Sciatic nerve (tissue), 2 donors: ENCODE measurements around the gene TPD52L1. TPM values are rescaled to one million over a fixed set of nuclear protein-coding genes. Genes with fewer than 3 reads are reported as not detected.

Experiments
- ATAC-seq: fragments of 200-7000 bp; cut with Tn5 transposase; one replicate; pipeline ENCODE4 v1.9.1; 2020; ENCODE audit warnings: mild to moderate bottlenecking, moderate library complexity
- DNase-seq: peaks from one replicate; pipeline ENCODE4 v3.0.0-alpha.2; 2020; ENCODE audit warnings: low spot score
- intact Hi-C: fragments of 100-400 bp; cut with DNase I; formaldehyde crosslinking; loops from one replicate; pipeline ENCODE4 v1.14.2; 2022
- total RNA-seq: library from RNA; stranded (reverse); fragmentation: NEBNext Ultra II Directional; extraction: Animal tissue kit (Norgen Biotek cat#: 25700); gene quantifications from one replicate; pipeline ENCODE4 v1.2.1, GENCODE V29; 2021
- donor health status: DM: no; HTN: no; CAD: no.
- donor health status: DM: no; HTN: no; CAD: no.

Gene TPD52L1
- total RNA-seq, 1 donor from 2014 or later = 38.1 TPM

DNA sequence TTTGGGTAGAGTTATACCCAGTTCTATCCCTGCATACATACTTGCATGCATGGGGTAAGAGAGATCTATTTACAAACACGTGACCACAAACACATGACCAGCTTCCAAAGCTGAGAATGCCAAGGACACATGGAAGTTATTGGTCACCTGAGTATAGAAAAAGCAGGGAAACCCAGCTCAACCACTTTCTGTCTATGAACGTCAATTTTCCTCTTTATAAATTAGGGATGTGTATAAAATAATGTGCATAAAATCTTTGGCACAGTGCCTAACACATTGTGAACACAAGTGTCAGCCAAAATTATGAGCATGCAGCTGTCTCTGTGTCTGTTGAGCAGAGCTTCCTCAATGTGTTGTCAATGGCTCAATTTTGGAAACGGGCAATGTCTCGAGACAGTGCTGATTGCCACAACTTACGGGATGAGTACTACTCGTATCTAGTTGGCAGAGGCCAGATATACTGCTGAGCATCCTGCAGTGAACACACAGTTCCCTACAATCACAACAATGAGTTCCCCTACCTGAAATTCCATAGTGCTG, 44.9 kb downstream of the TPD52L1 start:
- peak; percentile 53 for ATAC-seq
- DNase-seq = no peak
- intact Hi-C loops = no loop called here

DNA sequence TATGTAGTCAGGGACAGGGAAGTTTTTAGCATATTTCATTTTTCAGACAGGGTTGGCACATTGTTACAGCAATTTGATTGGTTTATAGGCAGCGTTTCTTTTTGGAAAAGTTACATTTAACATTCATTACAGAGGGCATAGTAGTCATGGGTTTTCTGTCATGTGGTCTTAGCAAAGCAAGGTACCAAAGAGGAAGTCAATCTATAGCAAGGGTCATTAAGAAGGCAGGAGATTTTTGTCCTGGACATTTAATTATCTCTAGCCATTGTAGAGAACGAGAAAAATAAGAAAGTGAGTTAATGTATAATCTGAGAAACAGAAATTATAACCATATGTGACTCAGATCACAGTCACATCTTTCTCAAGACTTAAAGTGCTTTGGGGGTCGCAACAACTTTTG, 47.4 kb downstream of the TPD52L1 start:
- intact Hi-C loops = no loop called here
- ATAC-seq = no peak

DNA sequence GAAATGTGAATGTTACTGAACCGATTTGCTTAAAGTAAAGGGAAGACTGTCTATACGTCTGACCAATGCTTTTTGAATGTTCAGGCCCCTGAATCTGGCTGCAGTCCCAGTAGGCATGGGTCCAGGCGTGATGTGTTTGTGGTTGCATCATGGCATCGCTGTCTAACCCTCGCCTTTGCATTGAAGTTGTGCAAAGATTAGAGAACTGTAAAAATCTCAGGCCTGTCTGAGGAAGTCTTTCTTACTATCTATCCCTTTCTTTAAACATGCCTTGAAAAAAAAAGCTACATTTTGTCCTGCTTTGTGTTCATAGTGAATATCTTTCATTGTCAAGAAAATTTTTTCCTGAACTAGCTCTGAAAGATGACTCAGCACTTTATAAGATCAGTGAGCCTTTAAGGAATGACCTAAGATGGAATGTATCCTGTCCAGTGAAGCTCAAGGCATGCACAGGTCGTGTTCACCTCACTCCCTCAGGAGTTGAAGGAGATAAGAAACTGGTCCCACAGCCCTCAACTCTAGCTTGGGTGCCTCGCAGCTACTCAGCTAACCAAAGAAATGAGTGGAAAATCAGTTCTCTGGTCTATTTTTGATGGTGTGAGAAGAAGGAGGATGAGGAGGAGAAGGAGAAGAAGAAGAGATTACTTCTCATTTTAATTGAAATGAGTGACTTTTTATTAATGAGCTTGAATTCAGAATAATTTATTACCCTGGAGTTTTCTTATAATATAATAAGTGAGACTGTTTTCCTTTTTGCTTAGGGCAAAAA, 48.6 kb downstream of the TPD52L1 start:
- intact Hi-C loops = no loop called here
- DNase-seq (peak; percentile 71), ATAC-seq (no peak)

More for the DNA sequence above, 47.4 kb downstream of the TPD52L1 start:
- no peak for DNase-seq

DNA sequence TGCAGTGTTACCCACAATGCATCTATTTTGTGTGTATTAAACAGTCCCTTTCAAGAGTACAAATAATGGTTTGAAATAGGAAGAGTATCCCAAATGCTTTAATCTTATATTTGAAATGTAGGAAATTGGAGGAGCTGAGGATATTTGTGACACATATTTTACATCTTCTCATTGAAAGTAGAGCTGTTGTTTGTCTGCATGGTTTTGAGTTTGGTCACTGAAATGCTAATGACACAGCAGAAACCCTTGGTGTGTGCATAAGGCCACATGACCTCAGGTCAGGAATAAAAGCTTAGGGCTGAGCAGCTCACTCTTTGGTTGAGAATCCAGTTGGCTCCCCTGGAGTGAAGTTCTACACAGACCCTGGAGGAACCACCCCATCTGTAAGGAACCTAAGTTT, 49.8 kb downstream of the TPD52L1 start:
- no peak for DNase-seq
- no peak for ATAC-seq
- intact Hi-C loops = no loop called here

DNA sequence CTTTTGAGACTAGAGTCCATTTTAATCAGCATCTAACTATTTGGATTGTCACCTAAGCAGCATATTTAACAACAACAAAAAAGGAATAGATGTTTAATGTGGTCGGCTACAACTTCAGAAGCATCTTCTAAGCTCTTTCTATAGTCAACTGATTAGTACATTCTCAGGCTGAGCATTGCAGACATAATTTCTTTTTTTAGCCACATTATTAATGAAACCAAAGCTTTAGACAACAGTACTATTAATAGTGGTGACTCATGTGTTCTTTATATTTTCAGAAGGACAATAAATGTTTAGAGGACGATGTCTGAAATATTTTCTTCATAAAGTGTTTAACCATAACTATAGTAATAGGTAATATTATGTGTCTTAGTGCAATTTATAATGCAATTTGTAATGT, 52.4 kb downstream of the TPD52L1 start:
- DNase-seq (no peak), ATAC-seq (no peak)
- intact Hi-C loops = no loop called here

DNA sequence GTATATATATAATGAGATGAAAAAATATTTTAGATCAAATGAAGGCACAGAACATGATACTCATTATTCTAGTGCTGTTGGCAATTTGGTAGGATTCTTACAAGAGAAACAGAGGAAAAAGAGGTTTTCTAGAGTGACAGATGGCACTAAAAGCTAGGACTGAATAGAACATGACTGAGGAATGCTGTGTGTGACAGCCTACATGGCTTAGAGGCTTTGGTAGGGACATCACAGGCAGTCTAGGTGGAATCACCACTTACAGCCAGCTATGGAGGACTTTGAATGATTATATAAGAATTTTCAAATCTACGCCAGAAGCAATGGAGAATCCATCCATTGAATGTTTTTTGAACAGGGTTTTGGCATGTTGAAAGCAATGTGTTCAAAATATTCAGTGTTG, 52.8 kb downstream of the TPD52L1 start:
- DNase-seq (no peak), ATAC-seq (no peak)
- intact Hi-C loops = no loop called here

DNA sequence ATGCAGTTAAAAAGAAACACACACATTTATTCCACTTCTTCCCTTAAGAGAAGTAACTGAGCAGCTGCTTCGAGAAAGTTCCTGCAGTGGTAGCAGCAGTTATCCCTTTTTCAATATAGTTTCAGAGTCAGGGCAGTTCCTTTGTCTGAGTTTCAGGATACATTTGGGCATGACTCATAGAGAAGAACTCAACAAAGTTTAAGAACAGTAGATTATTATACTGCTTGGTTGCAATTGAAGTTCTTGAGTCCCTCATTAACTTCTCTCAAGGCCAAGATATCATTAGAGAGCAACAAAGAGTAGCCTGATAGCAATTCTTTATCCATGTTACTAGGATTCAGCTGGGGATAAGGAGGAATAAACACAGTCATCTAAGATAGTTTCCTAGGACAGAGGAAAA, 54.4 kb downstream of the TPD52L1 start:
- intact Hi-C loops = no loop called here
- ATAC-seq (no peak), DNase-seq (no peak)

DNA sequence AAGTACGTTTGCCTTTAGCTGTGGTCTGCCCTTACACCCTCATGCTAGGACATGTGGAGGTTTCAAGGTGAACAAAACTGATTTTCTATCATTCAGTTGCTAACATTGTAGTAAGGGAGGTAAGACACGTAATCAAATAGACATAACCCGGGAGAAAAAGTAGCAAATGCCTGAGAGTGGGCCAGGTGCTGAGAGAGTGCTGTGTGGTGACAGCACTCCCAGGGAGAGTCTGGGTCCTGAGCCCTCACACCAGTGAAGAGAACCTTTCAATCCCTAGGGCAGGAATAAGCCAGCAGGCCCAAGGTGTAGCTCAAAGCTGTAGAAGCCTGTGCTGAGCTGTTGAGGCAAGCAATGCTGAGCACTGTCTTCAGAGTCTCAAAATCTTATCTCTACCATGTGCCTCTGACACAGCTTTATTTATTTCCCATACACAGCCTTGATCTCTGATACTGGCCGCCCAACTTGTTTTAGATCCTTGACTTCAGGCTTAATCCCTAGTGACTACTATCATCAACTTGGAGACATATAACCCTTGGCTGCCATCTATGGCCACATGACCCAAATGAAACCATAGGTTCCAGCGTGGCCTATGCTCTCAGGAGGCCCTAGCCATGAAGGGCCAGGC, 55.2 kb downstream of the TPD52L1 start:
- intact Hi-C loops = no loop called here
- no peak for ATAC-seq

DNA sequence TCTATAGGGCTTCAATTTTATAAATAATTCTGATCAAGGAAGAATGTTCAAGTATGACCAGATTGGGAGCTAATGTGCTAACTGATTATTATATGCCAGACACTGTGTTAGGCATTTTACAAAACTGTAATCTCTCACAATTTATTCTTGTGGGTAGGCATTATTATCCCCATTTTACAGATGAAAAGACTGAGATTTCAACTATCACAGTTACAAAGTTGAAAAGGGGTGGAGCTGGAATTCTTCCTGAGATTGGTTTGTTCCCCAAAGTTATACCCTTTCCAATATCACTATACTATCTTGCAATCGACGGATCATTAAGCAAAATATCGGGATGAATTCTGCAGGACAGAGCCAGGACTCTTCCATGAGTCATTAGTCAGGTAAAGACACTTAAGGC, 57.1 kb downstream of the TPD52L1 start:
- intact Hi-C loops = no loop called here
- ATAC-seq (no peak), DNase-seq (no peak)

More for the DNA sequence above, 55.2 kb downstream of the TPD52L1 start:
- DNase-seq = no peak

DNA sequence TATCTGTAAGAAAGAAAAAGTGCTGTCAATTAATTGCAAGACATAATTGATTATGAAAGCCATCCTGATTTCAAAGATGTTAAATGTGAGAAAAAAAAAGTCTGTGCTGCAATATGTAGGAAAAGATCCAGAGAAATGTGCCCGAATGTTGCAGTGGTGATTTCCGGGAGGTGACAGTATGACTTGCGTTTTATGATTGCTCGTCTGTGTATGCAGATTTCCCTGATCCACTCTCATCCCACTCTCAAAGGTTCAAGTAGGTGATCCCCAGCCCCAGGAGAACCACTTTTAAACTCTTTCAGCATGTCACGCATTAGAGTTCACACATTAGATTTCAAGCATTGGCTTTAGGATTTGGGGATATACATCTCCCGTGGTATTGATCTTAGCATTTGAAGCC, 57.8 kb downstream of the TPD52L1 start:
- DNase-seq (no peak), ATAC-seq (no peak)
- intact Hi-C loops = no loop called here

DNA sequence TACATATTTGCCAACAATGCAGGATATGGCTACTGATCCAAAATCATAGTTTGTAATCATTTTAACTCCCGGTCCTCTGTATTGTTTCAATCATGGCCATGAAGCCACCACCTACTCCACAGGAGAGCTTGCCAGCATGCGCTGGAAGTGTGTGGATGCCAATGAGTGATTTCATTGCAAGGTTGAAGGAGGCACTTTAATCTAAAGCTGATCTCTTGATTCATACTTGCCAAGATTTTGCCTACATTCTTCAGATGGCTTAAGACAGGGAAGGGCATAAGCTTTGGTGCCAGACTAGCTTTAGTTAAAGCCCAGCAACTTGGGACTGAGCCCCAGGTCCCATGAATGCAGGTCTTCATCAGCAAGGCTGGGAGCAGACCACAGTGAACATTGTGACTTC, 58.8 kb downstream of the TPD52L1 start:
- ATAC-seq (no peak), DNase-seq (no peak)
- intact Hi-C loops = no loop called here

DNA sequence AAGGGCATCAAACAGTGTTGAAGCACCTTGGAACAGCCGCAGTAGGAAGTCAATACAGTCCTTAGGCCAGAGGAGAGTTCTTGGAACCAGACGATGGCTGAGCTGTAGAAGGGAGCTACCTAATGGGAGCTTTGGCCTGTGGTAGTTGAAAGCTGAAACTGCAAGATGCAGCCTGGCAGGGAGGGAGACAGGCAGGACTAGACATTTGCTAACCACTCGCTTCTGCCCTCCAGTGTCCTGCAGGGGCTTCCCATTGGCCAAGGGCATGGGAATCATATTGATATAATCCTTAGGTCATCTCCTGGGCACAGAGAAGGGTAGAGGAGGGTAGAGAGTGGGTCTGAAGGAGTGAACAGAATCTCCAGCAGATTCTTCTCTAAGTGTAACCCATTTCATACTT, 60.4 kb downstream of the TPD52L1 start:
- DNase-seq = no peak
- ATAC-seq = no peak
- intact Hi-C loops = no loop called here

DNA sequence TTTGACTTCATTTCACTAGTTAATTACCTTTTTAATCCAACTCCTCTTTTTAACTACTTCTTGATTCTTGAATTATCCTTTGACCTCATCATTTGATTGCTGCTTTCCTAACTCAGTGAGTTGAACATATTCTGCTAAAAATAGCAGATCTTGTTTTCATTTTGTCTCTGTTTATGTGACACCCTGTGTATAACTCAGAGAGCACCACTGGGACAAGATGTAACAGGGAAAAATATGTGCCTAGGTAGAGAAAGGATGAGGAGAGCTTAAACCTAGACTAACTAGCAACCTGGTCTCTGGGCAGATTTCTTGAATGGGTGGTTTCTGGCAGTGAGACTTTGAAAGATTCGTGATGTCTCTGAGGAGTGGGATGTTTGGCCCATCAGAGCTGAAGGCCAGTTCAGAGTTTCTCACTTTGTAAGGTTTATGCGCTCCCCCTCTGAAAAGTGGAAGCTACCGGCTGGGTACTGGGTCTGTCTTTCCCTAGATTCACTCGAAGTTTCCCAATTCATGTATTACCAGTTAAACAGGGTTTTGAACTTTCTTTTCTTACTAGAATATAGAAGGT, 61.8 kb downstream of the TPD52L1 start:
- intact Hi-C loops = no loop called here
- DNase-seq (no peak), ATAC-seq (no peak)

DNA sequence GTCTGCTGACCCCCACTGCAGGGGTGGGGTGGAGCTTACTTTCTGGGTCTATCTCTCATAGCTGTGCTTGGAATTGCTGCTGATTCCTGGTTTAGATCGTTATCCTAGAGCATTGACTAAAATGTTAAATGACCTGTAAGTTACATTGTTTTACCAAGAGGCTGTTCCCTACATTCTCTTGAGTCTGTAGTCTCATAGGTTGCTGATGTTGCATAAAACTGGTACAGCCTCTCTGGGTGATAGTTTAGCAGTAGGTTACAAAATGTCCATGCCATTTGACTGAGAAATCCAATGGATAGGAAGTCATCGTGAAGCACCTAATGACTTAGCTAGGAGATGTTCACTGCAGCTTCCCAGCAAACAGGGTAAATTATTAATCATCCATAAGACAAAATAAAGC, 62.4 kb downstream of the TPD52L1 start:
- intact Hi-C loops = no loop called here
- ATAC-seq (no peak), DNase-seq (no peak)

DNA sequence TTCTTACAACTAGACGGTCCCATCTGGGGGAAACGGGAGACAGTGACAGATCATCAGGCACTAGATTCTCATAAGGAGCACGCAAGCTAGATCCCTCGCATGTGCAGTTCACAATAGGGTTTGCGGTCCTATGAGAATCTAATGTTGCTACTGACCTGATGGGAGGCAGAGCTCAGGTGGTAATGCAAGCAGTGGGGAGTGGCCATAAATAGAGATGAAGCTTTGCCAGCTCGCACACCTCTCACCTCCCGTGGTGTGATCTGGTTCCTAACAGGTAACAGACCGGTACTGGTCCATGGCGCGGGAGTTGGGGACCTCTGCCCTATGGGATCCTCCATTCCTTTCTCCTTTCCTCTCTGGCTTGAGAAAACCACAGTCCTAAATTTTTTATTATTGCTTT, 63.8 kb downstream of the TPD52L1 start:
- ATAC-seq = no peak
- intact Hi-C loops = no loop called here
- DNase-seq = no peak

DNA sequence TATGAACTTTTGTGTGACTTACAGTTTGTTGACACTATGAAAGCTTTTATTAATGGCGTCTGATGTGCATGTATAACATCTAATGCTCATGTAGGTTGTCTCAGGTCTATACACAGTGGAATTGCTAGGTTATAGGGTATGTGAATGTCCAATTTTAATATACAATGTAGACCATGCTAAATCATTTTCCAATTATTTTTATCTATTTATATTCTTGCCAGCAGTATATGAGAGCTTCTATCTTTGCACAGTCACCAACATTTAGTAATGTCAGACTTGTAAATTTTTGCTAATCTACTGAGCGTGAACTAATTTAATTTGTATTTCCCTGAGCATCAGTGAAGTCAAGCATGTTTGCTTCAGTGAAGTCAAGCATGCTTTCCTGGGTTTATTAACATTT, 64.4 kb downstream of the TPD52L1 start:
- ATAC-seq = no peak
- DNase-seq = no peak
- intact Hi-C loops = no loop called here

DNA sequence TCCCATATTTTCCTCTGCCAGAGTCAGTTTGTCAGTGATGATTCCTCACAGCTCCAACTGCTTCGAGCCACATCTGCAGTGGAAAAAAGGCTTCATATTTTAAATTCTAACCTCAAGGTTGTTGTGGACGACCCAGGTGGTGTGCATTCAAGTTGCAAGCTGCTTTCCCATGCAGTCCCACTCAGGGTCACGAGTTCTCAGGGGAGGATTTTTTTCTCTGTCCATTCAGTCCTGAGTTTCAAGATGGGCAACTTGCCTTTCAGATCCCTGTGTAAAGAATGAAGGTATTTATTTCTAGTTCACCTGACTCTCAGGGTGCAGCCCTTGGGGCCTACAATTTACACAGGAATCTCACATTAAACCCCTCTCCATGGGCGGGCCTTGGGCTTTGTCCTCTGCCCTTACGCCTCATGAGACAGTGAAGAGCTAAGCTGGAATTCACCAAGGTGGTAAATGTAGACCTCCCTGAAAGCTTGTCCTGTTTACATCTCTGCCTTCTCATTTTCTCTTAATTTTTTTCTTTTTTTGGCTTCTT, 65.9 kb downstream of the TPD52L1 start:
- ATAC-seq = no peak
- DNase-seq = no peak
- intact Hi-C loops = no loop called here

DNA sequence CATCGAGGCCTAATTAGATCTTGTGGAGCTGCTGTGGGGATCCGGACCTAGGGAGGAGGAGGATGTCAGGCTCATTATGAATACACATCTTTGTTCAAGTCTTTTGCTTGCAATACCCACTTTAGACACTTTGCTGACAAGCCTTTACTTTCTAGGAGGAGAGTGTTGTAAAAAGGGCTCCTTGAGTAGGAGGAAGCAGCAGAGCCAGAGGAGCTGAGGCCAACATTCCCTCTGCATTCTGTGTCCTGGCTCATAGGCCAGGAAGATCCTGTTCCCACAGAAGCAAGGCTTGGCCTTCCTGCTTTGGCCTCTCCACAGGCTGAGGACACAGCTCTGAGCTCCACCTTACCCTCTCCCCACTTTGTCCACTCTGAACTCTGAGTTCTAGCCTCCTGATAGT, 67.1 kb downstream of the TPD52L1 start:
- peak; percentile 85 for ATAC-seq
- no peak for DNase-seq
- intact Hi-C loops = no loop called here

DNA sequence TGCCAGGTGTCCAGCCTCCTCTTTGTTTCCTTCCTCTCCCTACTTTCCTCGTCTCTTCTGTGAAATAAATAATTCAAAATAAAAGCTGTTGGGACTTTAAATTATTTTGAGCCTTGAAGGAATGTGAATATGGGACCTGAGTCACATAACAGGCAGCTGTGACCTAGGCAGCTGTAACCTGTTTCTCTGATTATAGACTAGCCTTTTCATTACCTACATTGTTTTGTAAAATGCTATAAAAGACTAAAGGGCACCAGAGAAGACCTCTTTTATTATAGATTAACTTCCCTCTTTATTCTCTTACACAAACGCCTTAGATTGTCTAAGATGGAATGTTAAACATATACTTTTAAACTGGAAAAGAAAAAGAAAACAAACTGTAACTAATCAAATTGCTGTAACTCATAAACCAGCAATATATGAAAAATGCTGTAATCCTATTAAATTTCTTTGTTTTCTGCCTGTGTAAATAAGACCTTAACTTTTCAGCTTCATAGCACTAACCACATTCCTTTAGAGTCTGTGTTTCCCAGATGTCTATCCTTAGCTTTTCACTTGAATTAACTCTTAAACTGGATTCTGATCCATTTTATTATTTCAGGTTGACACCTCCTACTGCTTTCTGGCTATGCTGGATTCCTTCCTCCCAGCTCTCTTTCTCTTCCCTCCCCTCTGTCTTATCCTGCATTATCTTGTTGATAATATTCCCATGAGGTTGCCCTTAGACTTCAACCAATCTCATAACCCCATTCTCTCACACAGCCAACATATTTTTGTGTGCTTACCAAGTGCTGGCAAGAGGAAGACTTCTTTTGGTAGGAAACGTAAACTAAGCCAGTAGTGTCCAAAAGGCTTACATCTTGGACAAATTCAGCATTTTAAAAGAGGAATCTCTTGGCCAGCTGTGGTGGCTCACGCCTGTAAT, 69.2 kb downstream of the TPD52L1 start:
- intact Hi-C loops = no loop called here
- no peak for ATAC-seq
- no peak for DNase-seq
